G401.6 (cell line): ENCODE measurements around the gene SPTLC3.
A peak's percentile ranks its signal among the peaks of the same experiment; 100 is the strongest.

ENCODE experiments used
- FAIRE-seq: peaks from 2 replicates; lab custom pipeline; 2012; peaks lifted over from hg19 to GRCh38; lab: Jason Lieb, UNC

The SPTLC3 gene

DNA sequence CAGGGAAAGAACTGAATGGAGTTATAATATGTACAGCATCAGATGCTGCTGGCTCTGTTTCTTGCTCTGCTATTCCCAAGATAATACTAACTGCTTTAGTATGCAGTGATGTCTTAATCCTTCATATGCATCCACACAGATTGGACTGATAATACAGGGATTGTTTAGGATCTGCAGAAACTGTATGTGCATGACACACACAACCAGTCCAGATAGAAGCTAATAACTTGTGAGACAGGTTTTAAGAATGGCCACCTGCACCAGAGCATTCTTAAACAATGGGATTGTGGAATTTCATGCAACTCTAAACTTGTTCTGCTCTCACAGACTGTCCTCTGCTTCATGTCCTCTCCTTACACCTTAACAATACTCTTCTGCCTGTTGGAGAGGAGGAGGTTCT is 90.9 kb downstream of the SPTLC3 start:
- no peak for FAIRE-seq

DNA sequence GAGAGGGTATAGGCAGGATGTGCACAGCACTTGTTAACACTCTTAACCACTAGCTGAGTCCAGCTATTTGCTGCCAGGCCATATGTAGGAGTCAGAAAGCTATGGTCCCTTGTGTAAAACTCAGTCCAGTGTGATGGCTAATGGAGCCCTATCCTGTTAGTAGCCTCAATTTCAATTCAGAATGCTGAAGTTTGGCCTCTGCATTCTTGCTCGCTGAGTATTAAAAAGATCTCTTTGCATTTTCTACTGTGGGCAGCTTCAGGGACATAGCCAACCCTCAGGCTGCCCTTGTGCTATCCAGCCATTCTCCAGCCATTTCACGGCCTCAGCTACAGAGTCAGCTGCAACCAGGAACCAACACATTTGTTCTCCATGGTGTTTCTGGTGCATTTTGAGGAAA is 92.5 kb downstream of the SPTLC3 start:
- no peak for FAIRE-seq

DNA sequence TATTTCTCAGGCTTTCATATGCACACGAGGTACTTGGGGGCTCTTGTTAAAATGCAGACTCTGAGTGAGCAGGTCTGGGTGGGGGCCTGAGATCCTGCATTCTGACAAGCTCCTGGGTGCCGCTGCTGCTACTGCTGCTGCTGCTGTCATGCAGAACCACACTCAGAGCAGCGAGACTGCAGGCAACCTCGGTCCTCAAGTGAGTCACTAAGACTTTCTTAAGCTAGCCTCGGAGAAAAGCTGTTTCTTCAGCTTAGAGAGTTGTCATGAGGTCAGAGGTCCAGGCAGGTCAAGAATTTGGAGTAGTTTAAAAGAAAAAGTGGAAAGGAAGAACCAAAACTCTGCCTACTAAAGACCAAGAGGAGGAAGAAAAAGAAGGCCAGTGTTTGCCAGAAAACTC is 92.9 kb downstream of the SPTLC3 start:
- FAIRE-seq, result no peak

DNA sequence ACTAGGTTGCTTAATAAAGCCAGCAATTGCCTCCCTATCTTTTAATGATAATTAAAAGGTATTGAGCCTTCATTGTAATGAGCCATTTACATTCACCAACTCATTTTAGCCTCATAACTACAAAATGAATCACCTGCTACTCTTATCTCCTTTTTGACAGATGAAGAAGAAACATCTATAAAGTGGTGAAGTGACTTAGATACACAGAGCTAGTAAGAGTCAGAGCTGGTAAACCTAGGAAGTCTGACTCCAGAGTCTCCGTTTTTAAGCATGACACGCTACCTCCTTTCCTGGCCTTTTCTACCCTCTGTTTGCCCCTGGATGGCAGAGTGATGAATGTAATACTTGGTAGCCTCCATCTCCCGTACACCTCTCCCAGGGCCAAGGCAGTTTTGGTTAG is 93.5 kb downstream of the SPTLC3 start:
- no peak for FAIRE-seq

DNA sequence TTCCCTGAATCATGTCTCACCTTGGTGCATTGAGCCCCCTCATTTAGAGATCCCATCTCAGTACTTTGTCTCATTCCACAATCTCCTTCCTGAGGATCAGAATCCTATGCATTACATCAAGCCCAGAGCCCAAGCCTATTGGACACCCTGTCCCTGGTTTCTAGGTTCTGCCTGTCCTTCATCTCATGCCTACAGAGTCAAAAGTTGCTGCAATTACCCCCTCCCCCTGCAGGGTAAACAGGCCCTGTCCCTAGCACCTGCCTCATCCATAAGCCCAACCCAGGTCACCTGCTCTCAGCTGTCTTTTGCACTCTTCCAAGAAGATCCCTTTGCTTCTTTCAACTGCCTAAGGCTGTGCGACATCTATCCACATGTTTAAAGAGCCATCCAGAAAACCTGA is 93.9 kb downstream of the SPTLC3 start:
- no peak for FAIRE-seq

DNA sequence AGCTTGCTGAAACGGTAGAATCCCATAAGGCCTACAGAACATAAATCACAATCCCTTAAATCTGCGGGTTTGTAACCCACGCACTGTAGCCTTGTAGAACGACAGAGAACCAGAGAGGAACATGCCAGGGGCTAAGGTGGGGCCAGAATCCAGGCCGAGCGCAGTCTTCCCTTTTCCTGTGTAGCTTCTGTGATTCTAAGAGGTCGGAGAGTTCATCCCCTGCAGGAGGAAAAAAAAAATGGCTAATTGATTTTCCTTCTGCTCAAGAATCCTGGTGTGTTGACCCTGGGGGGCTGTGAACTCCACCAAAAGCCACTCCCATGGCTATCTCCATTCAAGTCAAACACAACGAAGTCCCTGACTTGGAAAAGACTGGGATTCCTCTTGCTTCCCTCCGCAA is 96.3 kb downstream of the SPTLC3 start:
- no peak for FAIRE-seq

DNA sequence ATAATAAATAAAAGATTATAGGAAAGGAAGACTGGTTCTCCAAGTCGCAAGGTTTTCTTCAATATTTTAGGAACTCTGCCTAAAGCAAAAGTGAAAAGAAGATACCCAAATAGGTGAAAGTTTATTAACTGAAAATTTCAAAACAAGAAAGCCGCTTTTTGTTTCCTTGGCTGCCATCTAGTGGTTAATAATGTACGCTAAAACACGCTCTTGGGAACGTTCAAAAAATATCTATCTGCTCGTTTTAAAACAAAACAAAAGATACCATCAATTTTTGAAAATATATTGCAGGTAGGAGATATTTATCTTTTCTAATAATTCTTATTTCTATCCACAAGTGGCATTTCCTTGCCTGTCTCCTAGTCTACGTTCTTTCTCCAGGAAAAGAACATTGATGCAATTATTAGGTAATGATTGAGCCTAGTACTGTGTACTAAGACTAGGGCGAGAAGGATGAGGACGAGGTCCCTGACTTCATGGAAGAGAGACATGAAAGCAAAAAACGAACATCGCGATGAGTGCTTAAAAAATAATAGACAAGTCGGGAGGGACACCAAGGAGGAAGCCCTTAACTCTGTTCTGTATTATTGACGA is 97.2 kb downstream of the SPTLC3 start:
- peak; percentile 96 for FAIRE-seq

DNA sequence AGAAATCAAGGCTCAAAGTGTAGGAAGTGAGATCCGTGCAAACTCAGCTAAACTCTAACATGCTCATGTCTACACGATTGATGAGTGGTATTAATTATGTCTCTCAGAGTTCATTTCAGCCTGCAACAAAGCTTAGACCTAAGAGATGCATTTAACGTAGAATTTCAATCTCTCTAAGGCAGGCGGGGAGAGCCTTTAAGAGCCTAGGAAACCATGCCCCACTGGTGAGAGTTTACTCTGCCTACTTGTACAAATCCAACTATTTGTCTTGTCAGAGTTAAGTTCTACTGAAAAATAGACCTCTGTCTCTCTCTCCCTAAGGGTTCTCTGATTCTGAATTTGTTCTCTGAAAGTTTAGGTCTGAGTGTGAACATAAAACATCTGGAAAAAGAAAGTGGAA is 100.9 kb downstream of the SPTLC3 start:
- no peak for FAIRE-seq

DNA sequence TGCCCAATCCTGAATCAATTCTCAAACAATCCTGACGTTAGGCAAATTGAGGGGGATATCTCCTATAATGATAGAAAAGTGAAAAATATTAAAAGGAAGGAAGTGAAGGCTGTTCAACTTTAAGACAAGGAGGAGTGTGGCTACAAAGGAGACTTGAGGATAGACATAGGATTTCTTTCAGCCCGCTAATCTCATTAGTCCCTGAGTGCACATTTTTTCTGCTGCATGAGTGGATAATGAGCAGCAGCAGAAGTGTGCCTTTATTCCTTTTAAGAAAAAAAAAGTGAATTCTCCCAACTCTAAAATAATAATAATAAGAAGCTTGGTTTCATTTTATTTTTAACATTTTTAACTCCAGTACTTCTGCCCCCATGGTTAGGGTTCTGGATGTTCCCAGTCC is 102.0 kb downstream of the SPTLC3 start:
- no peak for FAIRE-seq

DNA sequence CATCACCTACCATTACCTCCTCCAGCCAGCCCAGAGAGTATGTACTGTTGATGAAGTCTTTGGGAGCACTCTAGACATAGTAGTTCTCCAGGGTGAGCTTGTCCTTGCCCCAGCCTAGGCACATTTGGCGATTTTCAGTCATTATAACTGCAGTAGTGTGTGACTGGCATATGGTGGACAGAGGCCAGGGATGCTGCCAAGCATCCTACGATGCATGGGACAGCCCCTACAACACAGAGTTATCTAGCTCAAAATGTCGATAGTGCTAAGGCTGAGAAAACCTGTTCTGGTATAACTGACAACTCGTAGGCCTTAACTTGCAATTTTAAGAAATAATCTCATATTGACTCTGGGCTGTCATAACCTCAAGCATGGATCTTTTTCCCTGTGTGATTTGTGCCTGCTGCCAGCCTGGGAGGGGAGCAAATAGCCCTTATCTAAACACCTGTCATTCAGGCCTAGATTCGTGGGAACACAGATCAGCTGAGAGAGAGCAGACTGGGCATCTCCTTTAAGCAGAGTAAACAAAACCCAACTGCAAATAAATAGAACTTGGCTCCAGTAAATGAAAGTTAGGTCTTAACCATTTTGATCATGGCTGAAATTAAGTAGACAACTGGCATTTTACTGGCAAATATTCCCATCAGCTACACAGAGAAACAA is 102.6 kb downstream of the SPTLC3 start:
- no peak for FAIRE-seq

DNA sequence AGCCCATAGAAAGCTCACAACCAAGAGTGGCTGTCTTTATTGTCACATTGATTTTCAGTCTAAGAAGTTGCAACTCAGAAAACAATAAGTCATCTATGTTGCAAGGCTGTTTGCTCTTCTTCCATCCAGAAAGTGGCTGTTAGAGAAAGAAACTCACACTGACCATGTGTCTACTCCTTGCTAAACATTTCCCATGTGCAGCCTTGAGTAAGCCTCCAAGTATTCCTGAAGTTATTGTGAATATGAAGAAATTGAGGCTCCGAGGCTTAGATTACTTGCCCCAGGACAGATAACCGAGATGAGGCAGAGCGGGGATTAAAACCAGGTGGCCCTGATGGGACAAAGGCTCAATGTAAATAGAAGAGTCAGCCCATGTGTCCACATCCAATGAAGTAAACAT is 105.0 kb downstream of the SPTLC3 start:
- no peak for FAIRE-seq

DNA sequence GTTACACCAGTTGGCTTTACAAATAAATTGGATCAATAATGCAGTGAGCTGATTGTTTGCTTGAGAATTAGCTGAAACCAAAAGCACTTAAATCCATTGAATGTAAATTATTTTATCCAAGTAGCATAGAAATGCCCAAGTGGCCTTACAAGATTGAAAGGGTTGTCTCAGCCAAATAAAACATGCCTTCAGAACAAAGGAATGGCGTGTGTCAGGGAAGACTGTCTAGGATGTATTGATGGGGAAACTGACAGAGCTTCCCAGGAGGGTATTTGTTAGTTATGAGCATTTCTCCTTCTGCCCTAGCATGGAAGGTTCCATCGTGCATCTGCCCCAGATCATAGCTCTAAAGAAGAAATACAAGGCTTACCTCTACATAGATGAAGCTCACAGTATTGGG is 108.4 kb downstream of the SPTLC3 start:
- no peak for FAIRE-seq

DNA sequence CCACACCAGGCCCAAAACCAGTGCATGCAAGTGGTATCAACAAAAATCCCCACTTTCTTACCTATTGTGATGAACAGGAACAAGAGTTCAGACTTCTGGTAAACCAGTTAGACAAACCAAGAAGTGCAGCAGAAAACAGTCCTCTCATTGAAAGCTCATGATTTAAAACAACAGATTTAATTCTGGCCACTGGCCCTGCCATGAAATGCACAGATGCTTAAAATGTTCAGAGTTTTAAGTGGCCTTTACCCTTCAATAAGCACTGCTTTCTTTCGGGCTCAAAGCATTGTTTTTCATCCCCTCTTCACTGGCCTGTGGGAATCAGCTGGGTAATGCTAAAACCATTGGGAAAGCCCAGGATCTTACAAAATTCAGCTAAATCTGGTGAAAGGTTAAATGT is 109.9 kb downstream of the SPTLC3 start:
- no peak for FAIRE-seq

DNA sequence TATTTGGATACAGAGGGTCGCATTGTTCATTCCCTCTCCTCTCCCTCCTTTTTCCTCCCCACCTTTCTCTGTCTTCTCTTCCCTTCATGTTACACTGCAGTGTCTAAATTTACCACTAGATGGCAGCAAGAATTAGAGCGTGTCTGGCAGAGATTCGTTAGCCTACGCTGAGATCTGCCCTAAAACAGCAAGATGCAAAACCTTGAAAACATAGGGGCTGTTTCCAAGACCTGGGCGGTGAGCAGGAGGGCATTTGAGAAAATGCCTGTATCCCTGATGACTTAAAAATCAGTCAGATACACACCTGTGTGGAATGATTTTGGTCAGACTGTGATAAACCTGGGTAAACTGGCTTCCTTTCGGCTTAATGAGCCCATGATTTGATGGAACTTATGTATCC is 110.8 kb downstream of the SPTLC3 start:
- FAIRE-seq, result peak; percentile 80

DNA sequence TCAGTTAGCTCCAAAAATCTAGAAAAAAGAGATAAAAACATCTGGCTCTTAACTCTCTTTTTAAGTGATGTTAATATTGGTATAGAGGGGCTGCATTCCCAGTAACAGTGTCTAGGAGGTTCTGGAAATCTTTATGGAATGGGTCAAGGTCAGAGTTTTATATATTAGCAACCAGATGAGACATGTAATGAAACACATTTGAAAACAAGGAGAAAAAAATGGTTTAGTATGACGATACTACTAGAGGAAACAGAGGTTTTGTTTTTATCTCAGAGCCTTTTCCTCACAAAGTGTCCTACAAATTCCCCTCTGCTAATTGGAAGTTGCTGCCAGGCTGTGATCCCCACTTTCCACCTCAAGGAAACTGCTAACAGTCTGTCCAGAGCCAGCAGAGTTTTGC is 111.7 kb downstream of the SPTLC3 start:
- no peak for FAIRE-seq

DNA sequence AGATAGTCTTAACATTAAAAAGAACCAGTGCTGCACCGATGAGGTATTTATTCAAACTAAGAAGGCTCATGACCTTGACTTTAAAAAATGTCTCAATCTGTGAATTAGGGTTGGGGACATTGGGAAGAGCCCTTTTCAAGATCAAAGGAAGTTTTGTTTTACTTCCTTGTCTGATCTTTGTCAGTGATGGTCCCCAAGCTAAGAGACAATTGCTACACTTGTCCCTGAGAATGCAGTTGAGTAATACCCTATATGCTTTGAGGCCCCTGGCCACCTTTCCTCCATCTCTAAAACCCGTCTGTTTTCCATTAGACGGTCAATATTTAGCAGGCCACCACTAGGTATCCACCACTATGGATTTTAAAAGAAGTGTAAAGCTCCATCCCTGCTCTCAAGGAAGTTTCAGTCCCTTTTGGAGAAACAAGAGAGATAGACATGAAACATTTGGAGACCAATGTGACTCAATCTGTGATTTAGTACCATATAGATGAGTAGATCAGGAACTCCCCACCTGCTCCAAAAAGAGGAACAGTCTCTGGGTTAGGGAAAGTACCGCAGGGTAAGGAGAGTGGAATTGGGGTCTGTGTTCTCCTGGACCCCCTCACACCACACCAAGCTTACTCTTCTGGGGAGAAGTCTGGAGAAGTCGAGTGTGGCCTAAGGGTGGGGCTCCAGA is 113.2 kb downstream of the SPTLC3 start:
- FAIRE-seq, result no peak

DNA sequence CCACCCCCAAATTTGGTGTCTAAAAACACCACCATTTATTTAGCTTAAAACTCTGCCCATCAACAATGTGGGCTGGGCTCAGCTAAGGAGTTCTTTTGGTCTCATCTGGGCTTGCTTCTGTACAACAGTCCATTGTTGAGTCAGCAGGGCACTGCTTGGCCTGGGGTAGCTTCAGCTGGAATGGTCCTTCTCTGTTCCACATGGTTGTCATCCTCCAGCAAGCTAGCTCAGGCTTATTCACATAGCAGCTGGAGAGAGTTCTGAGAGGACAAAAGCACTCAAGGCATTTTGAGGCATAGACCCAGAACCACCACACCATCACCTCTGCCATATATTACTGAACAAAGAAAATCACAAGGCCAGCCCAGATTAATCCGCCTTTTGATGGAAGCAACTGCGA is 116.7 kb downstream of the SPTLC3 start:
- no peak for FAIRE-seq

DNA sequence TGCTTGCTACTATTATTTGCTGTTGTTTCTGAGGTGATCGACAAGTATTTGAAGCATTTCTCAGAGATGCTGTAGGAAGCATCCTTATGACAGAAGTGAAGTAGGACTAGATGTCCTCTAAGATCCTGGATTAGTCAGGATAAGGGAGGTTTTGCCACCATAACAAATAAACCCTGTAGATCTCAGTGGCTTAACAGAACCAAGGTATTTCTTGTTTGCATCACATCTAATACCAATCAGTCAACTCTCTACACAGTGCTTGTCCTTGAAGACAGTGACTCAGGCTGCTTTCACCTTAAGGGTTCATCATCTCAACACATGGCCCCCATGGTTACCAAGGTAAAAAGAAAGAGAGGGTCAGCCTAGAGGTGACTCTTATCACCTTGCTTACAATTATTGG is 119.4 kb downstream of the SPTLC3 start:
- FAIRE-seq, result no peak

DNA sequence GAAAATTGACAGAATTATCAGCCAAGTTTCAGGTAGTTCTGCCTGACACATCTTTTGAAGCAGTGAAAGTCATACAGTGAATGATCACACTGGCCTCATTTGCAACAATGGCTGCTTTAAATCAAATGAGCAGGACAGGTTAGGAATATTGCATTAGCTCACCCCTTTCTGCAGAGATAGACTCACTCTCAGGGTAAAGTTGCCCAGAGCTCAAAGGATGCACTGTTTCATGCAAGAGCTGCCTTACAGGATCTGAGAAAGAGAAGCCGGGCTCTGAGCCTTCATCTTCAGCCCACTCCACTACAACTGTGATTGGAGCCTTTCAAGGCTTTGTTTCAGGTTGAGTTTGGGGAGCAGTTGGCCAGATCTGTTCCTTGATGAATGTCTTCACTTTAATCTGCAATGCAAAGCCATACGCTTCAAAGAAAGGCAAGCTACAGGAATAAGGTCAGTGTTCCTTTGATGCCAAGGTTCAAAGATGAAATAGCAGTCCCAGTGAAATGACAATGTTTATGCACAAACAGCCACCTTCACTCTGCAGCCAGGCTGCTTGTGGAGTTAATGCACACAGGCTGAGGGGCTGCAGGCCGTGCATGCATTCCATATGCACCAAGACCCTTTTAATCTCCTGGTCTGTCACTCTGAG is 121.4 kb downstream of the SPTLC3 start:
- no peak for FAIRE-seq

DNA sequence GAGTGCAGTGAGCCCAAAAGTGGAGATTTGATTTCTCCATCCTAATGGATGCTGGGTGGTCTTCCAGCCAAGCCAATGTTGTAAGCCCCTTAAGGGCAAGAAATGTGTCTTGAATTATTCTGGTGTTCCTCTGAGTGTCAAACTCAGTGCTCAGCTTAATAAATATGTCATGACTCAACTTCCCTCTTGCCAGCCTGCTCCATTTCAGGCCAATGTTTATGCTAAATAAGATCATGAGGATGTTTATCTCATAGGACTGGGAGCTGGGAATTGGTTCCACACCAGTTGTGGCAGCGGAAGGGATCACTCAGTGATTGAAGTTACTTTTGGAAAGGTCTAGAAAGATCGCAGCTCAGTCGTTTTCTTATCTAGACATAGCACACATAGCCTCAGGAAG is 121.9 kb downstream of the SPTLC3 start:
- FAIRE-seq, result no peak

DNA sequence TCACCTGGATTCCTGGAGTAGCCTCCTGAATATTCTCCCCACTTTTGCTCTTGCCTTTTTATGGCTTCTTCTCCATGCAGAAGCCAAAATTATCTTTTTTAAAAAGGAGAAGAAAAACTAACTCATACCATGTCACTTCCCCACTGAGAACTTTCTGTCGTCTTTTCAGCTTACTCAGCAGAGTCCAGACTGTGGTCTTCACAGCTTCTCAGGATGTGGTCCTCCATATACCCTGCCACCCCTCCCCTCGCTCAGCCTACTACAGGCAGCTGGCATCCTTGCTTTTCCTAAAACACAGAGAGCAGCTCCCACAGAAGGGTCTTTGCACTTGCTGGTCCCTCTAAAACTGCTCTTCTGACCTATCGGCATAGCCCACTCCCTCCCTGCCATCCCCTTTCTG is 122.9 kb downstream of the SPTLC3 start:
- FAIRE-seq, result no peak

DNA sequence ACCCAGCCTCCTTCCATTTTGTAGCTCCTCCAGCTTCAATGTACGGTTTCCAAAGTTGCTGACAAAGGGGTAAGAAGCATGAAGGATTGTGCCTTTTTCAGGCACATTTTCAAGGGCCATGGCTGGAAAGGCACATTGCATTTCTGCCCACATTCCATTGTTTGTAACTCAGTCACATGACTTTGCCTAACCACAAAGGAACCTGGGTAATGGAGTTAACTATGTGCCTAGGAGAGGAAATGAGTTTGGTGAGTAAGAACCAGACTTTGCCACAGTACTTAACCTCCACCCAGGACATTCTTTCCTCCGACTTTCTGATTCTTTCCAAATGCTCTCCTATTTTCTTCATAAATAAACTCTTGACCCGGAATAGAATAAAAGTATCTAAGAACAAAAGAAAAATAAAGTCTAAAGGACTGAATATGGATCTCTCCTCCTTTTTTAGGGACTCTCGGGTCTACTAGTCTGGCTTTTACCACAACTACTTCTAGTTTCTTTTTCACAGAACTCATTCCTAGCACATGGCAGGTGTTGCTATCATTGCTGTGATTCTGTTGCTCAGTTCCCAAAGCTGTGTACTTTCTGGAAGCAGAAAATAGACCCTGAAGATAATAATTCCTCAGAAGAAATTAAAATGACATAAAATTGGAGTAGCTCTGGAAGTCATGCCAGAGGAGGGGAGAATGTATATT is 130.8 kb downstream of the SPTLC3 start:
- FAIRE-seq, result no peak

DNA sequence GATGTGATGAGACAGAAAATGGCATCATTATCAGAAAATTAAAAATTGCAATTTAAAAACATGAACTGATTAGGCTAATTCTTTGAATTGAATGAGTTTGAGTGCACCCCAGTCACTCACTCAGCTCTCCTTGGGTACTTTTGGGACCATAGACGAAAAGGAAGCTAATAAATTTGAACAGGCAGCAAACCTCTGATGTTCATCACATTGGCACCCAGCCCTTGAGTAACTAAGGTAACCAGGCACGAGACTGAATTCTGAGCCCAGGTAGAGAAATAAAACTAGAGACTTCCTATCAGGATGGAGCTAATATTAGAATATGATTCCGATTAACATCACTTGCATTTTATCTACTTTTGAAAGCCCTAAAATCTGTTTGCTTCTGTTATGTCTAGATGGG is 131.4 kb downstream of the SPTLC3 start:
- FAIRE-seq, result no peak
